K562 (cell line): Measurements from ENCODE around the gene CENPB. TPM values are rescaled to one million over a fixed set of nuclear protein-coding genes. Genes with fewer than 3 reads are reported as not detected.

Source experiments
- BACH1 ChIP-seq: fragments of 200-800 bp; sonication (Bioruptor generic); IDR thresholded peaks from 2 replicates; pipeline ENCODE4 v1.6.1; 2016; ENCODE audit warnings: missing genetic modification characterization, missing compliant biosample characterization
- CEBPG ChIP-seq, 3 experiments: fragments of 200-800 bp in 1 of 3; sonication (Bioruptor generic) in 1 of 3; sonication (generic) in 1 of 3; formaldehyde crosslinking in 1 of 3; IDR thresholded peaks in 2 of 3; conservative IDR thresholded peaks in 1 of 3; 2 replicates each; pipeline versions ENCODE4 v1.6.1 to v1.8.0; 2016 to 2022; ENCODE audit warnings: missing compliant biosample characterization in 2 of 3, missing genetic modification characterization in 2 of 3, mild to moderate bottlenecking in 1 of 3, missing genetic modification reagents in 1 of 3
- FOXJ2 ChIP-seq: fragments of 200-800 bp; sonication (Bioruptor generic); IDR thresholded peaks from 2 replicates; pipeline ENCODE4 v1.6.1; 2016; ENCODE audit warnings: missing genetic modification characterization, missing compliant biosample characterization
- GABPB1 ChIP-seq: sonication (generic); formaldehyde crosslinking; IDR thresholded peaks from 2 replicates; pipeline ENCODE4 v1.8.0; 2022; ENCODE audit warnings: mild to moderate bottlenecking, missing genetic modification reagents
- HCFC1 ChIP-seq: IDR thresholded peaks from 2 replicates; pipeline ENCODE4 v1.6.1; 2012; ENCODE audit warnings: low read depth, low read length, improper control_type of control experiment
- JUND ChIP-seq, 2 experiments: IDR thresholded peaks; 2 replicates in 1 of 2; 3 replicates in 1 of 2; pipeline ENCODE4 v1.6.1; 2011; ENCODE audit warnings: borderline replicate concordance in 2 of 2, low read depth in 2 of 2, low read length in 2 of 2, improper control_type of control experiment in 1 of 2, missing biosample characterization in 1 of 2, missing genetic modification characterization in 1 of 2, missing genetic modification reagents in 1 of 2
- KDM5B ChIP-seq: fragments of 200-600 bp; sonication (generic); IDR thresholded peaks from 2 replicates; pipeline ENCODE4 v1.6.1; 2012; ENCODE audit warnings: low read depth, mild to moderate bottlenecking, moderate library complexity, low read length, control low read depth, inconsistent platforms; ENCODE audit not compliant: insufficient replicate concordance
- MBD2 ChIP-seq: sonication (generic); IDR thresholded peaks from 2 replicates; pipeline ENCODE4 v1.6.1; 2016; ENCODE audit warnings: low read depth, borderline replicate concordance
- MECOM ChIP-seq: fragments of 250-450 bp; sonication (Bioruptor Pico); IDR thresholded peaks from 2 replicates; pipeline ENCODE4 v1.8.0; 2022; ENCODE audit warnings: inconsistent platforms
- NR2C2 ChIP-seq, 2 experiments: fragments of 200-800 bp in 1 of 2; sonication (Bioruptor generic) in 1 of 2; sonication (generic) in 1 of 2; formaldehyde crosslinking in 1 of 2; IDR thresholded peaks; 2 replicates each; pipeline versions ENCODE4 v1.6.1 to v1.8.0; 2016 to 2022; ENCODE audit warnings: mild to moderate bottlenecking in 1 of 2, missing compliant biosample characterization in 1 of 2, missing genetic modification characterization in 1 of 2, missing genetic modification reagents in 1 of 2
- PRPF4 ChIP-seq: fragments of 200-400 bp; formaldehyde crosslinking; IDR thresholded peaks from one replicate; pipeline ENCODE4 v1.6.1; 2017; ENCODE audit warnings: low read length, low read depth, mild to moderate bottlenecking; ENCODE audit not compliant: insufficient read depth, poor library complexity, severe bottlenecking
- RBFOX2 ChIP-seq: fragments of 200-400 bp; formaldehyde crosslinking; IDR thresholded peaks from 2 replicates; pipeline ENCODE4 v1.6.1; 2017; ENCODE audit warnings: low read depth, mild to moderate bottlenecking, low read length, moderate library complexity
- RCOR1 ChIP-seq, 2 experiments: IDR thresholded peaks; 2 replicates each; pipeline ENCODE4 v1.6.1; 2012; ENCODE audit warnings: low read depth in 2 of 2, low read length in 2 of 2, borderline replicate concordance in 1 of 2, improper control_type of control experiment in 1 of 2
- SAP30 ChIP-seq: fragments of 200-600 bp; sonication (generic); IDR thresholded peaks from 2 replicates; pipeline ENCODE4 v1.6.1; 2012; ENCODE audit warnings: borderline replicate concordance, low read depth, mild to moderate bottlenecking, moderate library complexity, low read length, control low read depth, inconsistent platforms; ENCODE audit not compliant: insufficient read depth, poor library complexity, severe bottlenecking
- TCFL5 ChIP-seq: fragments of 250-450 bp; sonication (Bioruptor Pico); conservative IDR thresholded peaks from 2 replicates; pipeline ENCODE4 v1.6.1; 2021; ENCODE audit warnings: mild to moderate bottlenecking, moderate library complexity, matching md5 sums
- ZBTB33 ChIP-seq: sonication (generic); formaldehyde crosslinking; IDR thresholded peaks from 2 replicates; pipeline ENCODE4 v1.8.1; 2023; ENCODE audit warnings: mild to moderate bottlenecking, missing genetic modification reagents
- ZC3H11A ChIP-seq: IDR thresholded peaks from 2 replicates; pipeline ENCODE4 v1.6.1; 2012; ENCODE audit warnings: low read depth, low read length, improper control_type of control experiment
- ZFX ChIP-seq: sonication (generic); formaldehyde crosslinking; IDR thresholded peaks from 2 replicates; pipeline ENCODE4 v1.8.0; 2022; ENCODE audit warnings: mild to moderate bottlenecking, missing genetic modification reagents, moderate library complexity
- ZNF263 ChIP-seq: sonication (generic); formaldehyde crosslinking; IDR thresholded peaks from 2 replicates; pipeline ENCODE4 v1.8.0; 2022; ENCODE audit warnings: mild to moderate bottlenecking, missing genetic modification reagents, borderline replicate concordance
- ZNF695 ChIP-seq: fragments of 450-650 bp; formaldehyde crosslinking; IDR thresholded peaks from 2 replicates; pipeline ENCODE4 v1.4.0; 2020; ENCODE audit warnings: mild to moderate bottlenecking, moderate library complexity
- polyA plus RNA-seq, 8 experiments: library from polyadenylated mRNA; depleted of rRNA in 4 of 8; stranded (reverse) in 5 of 8; unstranded in 3 of 8; fragments of >200 nt; fragmentation: Nextera tagmentation in 2 of 8; fragmentation: Illumina TruSeq in 1 of 8; extraction: Ambion mirVana in 2 of 8; extraction: Trizol in 1 of 8; gene quantifications; 2 replicates each; pipeline versions ENCODE4 v1.2.1 to v1.2.3, GENCODE V29; 2011 to 2014; ENCODE audit warnings: inconsistent platforms in 1 of 8, missing spikeins in 1 of 8
- total RNA-seq, 7 experiments: library from RNA; depleted of rRNA in 6 of 7; stranded (reverse); fragments of >200 nt in 6 of 7; fragmentation: Illumina TruSeq in 2 of 7; extraction: Trizol in 2 of 7; gene quantifications; 2 replicates each; pipeline versions ENCODE4 v1.2.1 to v1.2.3, GENCODE V29; 2011 to 2021; ENCODE audit warnings: low replicate concordance in 1 of 7

CENPB gene
- total and polyA plus RNA-seq, 9 of the 15 experiments (the other 6 are each of a cell fraction or from before 2014, with no cell fraction given): 0.17 to 70.8 (median 24.9) TPM

- TF ChIP-seq ZBTB33 (CRISPR knock-in tag): 0 out of 2 replicates have a peak, but pooled peaks have one; percentile 33
- TF ChIP-seq NR2C2 (CRISPR knock-in tag; IDR thresholded peaks at IDR 0.05): no peak
- peak; percentile 24; the same call in 1 of the 2 replicates for TF ChIP-seq NR2C2 (tag; IDR thresholded peaks at IDR 0.05)
- TF ChIP-seq ZFX: peak; percentile 33; the same call in 1 of the 2 replicates
- TF ChIP-seq BACH1 (tag): no peak
- TF ChIP-seq RBFOX2: peak; percentile 39; the same call in 1 of the 2 replicates
- TF ChIP-seq ZC3H11A: no peak
- peak; percentile 99 for TF ChIP-seq SAP30
- TF ChIP-seq RCOR1 (IDR thresholded peaks at IDR 0.05; ENCODE audit: borderline replicate concordance in 1 of 2, low read depth in 2 of 2, low read length in 2 of 2): peak in 1 of 2 experiments; percentile 37; a peak in 1 of 4 replicates
- 0 out of 2 replicates have a peak, but pooled peaks have one; percentile 65 for TF ChIP-seq FOXJ2 (tag)
- TF ChIP-seq MBD2: 0 out of 2 replicates have a peak, but pooled peaks have one; percentile 48
- TF ChIP-seq JUND (IDR thresholded peaks at IDR 0.05; ENCODE audit: borderline replicate concordance, low read depth, low read length): peak; percentile 15; the same call in 1 of the 2 replicates
- TF ChIP-seq JUND (tag; IDR thresholded peaks at IDR 0.05; ENCODE audit: borderline replicate concordance, low read depth, low read length): no peak
- TF ChIP-seq GABPB1 (CRISPR knock-in tag): peak; percentile 27; the same call in 1 of the 2 replicates
- TF ChIP-seq MECOM: no peak
- TF ChIP-seq HCFC1: peak; percentile 93
- no peak for TF ChIP-seq TCFL5 (CRISPR knock-in tag)
- TF ChIP-seq CEBPG (CRISPR knock-in tag; IDR thresholded peaks at IDR 0.05): no peak
- no peak for TF ChIP-seq CEBPG (tag; conservative IDR thresholded peaks at IDR 0.05 in 1 of 2, IDR thresholded peaks at IDR 0.05 in 1 of 2)
- peak; percentile 52 for TF ChIP-seq KDM5B
- no peak for TF ChIP-seq PRPF4
- TF ChIP-seq ZNF263 (CRISPR knock-in tag): peak; percentile 74
- TF ChIP-seq ZNF695: no peak
These were observed 5.2 kb downstream of the CENPB start, which contains the start of gene SPEF1 (continued) for GRCh38 chr20:3781153-3781910.
